Stimulated activated CD4-positive, alpha-beta T cell treated with anti-CD3 and anti-CD28 coated beads, Interleukin-4, amount 100 ng/mL, for 48 hours (primary cell): ENCODE measurements around the gene FCGR1A.
"Not testable (repeated sequence)": the region's sequence is repeated elsewhere in the genome, so short reads cannot be mapped to it uniquely, and the experiment has no call there.

Source experiments
- DNase-seq, 2 donors: peaks; one replicate each; pipeline ENCODE4 v3.0.0-alpha.2; 2020; ENCODE audit warnings: low read depth in 2 of 2

The FCGR1A gene

GRCh38 chr1:149782600-149782999, at the start of gene FCGR1A:
Gene FCGR1A (plus strand): TSS chr1:149782694. CDS start chr1:149782744, 50 bp downstream.
- not testable (repeated sequence) for DNase-seq

- DNase-seq, result not testable (repeated sequence)
These were observed 49.7 kb upstream of the FCGR1A start for GRCh38 chr1:149732781-149733180.

DNA sequence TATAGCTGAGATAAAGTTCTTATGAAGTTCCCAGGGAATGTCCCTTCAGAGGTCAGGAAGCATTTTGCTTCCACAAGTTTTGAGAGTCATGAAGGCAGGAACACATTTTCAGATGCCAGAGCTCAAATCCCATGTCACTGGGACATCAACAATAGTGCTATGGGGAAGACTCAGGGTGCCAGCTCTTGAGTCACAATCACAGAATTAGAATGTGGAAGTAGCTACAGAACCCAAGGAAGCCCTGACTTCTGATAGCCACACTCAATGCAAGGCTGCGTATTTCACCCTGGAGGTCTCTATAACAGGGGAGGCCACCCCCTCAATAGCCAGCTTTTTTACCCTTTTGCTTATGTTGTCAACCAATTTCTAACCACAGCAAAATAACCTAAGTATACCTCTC, 47.8 kb upstream of the FCGR1A start:
- not testable (repeated sequence) for DNase-seq

- DNase-seq, result peak; percentile 32 to 47
These were observed 42.3 kb upstream of the FCGR1A start for GRCh38 chr1:149740148-149740581.

DNA sequence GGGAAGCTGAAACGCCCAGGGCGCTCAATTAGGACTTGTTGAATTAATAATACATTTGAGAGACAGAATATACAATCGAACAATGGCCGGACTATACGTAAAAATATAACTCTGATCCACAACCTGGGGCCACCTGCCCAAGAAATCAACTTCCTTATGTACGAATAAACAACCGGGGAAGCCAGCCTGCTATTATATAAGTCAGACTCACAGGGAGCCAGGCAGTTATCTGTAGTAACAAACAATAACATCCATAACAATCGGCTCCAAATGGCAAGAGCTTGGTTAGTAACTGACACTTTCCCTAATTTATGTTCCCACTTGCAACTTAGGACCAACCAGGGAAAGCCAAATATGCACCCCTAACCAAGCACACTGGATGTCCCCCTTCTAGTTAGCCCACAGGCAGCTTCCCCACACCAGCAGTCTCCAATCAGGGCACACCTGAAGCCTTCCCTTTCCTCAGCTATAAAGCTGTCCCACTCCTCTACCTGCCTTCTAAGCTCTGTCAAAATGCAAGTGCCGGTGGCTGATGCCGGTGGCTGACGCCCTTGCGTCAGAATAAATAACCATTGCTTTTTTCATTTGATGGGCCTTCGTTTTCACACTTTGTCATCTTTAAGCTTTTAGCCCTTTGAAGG, 41.8 kb upstream of the FCGR1A start:
- DNase-seq, result not testable (repeated sequence)

GRCh38 chr1:149741914-149742313, 40.6 kb upstream of the FCGR1A start:
- not testable (repeated sequence) for DNase-seq

- not testable (repeated sequence) for DNase-seq
These were observed 35.8 kb upstream of the FCGR1A start for GRCh38 chr1:149746463-149747356.

- DNase-seq, result not testable (repeated sequence)
These were observed 34.9 kb upstream of the FCGR1A start for GRCh38 chr1:149747359-149748143.

GRCh38 chr1:149748144-149748500, 34.4 kb upstream of the FCGR1A start:
- DNase-seq, result not testable (repeated sequence)

DNA sequence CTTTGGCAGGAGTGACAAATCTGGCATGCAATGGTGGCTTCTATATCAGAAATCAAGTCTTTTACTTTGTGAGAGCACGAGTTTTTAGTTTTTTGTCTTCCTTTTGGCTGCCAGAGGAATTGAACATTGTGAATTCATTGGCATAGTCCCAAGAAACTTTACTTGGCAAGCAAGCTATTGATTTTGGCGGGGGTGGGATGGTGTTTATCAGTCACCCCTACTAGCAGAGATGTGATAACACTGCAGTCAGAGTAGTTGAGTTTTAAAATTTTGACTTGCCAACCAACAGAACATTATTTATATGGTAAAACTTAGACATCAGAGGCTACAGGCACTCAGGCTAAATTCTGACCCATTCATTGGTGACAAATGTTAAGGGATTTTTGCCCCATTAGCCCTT, 31.9 kb upstream of the FCGR1A start:
- not testable (repeated sequence) for DNase-seq

GRCh38 chr1:149752186-149752585, 30.3 kb upstream of the FCGR1A start:
- not testable (repeated sequence) for DNase-seq

- DNase-seq, result not testable (repeated sequence)
These were observed 29.0 kb upstream of the FCGR1A start for GRCh38 chr1:149753466-149753865.

DNA sequence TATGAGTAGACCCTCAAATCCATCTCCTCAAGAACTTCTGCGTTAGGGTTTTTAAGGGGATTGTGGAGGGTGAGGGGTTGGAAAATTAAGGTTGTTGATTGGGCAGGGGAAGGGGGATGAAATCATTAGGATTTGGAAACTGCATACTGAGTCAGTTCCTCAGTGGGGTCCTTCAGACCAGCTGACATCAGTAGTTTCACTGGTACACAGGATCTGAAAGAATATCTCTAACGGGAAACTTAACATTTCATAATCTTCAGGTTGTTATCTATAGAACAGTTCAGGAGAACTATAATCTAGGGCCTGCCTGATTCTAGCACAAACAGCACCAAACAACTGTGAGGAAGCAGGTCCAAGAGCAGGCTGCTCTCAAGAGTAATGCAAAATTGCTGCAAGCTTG, 27.2 kb upstream of the FCGR1A start:
- DNase-seq, result not testable (repeated sequence)

DNA sequence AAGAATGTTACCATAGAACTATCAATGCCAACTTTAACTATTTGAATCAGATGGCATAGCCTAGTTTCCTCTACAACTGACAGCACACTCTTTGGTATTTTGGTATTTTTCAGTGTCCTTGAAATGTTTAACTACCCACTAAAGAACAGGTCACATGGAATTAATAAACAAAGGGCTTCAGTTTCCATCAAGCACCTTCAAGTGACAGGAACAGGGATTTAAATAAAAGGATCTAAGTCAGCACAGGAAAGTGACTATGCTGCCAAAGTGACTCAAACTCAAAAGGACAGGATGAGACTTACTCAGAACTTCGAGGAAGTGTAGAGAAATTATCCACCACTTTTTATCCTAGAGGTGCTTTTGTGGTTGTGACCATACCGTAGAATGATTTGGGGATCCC, 20.2 kb upstream of the FCGR1A start:
- DNase-seq, result not testable (repeated sequence)

DNA sequence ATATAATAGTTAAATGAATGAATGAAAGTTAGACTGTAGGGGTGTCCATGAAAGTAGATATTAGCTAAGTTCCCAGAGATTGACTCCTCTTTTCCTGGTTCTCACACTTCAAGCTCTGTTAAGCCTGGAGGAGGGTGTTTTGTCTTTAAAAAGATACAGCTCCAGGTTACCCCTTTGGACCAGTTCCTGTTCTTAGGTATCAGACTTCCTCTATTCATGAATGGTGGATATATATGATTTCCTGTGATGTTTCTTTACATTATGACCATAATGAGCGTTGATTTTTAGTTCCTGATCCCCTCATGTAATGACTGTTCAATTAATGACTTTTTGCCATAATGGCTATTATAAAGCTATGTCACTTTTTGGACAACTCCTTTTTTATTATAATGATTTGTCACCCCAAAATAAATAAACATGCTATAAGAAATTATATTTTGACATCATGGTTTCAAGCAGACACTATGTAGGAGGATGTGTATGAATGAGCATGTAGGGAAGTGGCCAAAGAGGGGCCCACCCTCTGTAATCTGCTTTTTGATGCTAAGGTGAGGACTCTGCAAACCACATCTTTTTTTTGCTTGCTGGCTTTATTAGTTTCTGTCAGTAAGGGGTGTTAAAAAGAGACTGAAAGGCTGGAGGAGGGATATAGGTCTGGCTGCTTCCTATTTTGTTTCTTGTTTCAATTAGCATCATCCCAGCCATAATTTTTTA, 18.2 kb upstream of the FCGR1A start:
- DNase-seq, result not testable (repeated sequence)

- not testable (repeated sequence) for DNase-seq
These were observed 16.3 kb upstream of the FCGR1A start for GRCh38 chr1:149766241-149766640.

- DNase-seq, result not testable (repeated sequence)
These were observed 13.3 kb upstream of the FCGR1A start for GRCh38 chr1:149769216-149769615.

DNA sequence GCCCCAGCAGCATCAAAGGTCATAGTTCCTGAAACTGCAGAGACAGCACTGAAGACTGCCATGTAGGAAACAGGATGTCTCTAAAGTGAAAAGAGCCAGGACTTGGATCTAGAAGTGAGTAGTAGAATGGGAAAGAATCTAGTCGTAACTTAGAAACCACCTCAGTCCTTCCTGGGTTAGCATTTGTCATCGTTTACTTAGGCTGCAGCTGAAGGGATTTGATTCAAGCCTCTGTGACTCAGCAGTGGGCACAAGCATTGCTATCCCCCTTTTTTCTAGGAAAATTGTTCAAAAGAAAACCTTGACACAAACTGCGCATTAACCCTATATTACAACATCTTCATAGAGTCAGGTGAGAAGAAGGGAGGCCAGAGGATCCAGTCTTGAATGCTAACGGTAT, 11.8 kb upstream of the FCGR1A start:
- DNase-seq, result not testable (repeated sequence)

GRCh38 chr1:149771653-149772425, 10.7 kb upstream of the FCGR1A start:
- not testable (repeated sequence) for DNase-seq

DNA sequence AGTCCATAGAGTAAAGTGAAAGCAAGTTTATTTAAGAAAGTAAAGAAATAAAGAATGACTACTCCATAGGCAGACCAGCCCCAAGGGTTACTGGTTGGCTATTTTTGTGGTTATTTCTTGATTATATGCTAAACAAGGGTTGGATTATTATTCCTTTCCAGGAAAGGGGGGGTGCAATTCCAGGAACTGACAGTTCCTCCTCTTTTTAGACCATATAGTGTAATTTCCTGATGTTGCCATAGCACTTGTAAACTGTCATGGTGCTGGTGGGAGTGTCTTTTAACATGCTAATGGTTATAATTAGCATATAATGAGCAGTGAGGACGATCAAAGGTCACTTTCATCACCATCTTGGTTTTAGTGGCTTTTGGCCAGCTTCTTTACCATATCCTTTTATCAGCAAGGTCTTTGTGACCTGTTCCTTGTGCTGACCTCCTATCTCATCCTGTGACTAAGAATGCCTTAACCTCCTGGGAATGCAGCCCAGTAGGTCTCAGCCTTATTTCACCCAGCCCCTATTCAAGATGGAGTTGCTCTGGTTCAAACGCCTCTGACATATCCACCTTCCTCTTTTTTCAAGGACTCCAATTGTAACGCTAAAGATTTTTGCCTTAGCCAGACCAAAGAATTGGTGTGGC, 6.9 kb upstream of the FCGR1A start:
- not testable (repeated sequence) for DNase-seq
